CD4-positive, alpha-beta T cell treated with Interleukin-15 for 1 hour (primary cell): ENCODE results near the gene ACBD6.
A peak's percentile ranks its signal among the peaks of the same experiment; 100 is the strongest.

ENCODE experiments used
- DNase-seq: peaks from one replicate; pipeline ENCODE4 v3.0.0-alpha.2; 2020

Gene ACBD6

DNA sequence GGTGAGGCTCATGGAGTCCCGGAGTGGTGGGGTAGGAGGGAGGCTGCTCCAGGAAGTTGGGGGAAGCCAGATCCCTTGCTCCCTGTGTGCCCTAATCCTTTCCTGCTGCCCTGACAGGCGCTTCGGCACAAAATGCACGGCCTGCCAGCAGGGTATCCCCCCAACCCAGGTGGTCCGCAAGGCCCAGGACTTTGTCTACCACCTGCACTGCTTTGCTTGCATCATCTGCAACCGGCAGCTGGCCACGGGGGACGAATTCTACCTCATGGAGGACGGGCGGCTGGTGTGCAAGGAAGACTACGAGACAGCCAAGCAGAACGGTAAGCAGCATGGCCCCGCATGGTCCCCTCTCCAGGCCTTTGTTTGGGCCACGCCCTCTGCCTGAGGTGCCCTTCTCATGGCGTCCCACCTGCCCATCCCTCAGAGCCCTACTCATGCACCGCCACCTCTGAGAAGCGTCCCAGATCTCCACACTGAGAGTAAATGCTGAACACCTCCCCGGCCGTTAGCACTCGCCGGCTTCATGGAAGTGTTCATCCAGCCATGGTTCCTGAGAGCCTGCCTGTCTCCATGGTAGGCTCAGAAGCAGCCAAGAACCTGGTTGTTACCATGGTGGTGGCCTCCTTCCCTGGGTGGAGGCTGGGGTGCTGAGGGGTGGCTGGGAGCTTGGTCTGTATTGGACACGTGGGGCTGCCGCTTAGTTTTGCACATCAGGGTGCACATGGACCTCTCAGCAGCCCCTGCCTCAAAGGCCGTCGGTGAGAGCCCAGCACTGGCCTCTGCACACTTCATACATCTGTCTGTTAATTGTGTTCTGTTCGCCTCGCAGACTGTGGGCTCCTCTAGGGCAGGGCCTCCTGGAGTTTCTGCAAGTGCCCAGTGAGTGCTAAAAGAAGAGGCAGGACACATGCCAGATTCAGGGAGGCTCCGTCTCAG lies 235.8 kb downstream of the ACBD6 start:
- DNase-seq, result no peak

DNA sequence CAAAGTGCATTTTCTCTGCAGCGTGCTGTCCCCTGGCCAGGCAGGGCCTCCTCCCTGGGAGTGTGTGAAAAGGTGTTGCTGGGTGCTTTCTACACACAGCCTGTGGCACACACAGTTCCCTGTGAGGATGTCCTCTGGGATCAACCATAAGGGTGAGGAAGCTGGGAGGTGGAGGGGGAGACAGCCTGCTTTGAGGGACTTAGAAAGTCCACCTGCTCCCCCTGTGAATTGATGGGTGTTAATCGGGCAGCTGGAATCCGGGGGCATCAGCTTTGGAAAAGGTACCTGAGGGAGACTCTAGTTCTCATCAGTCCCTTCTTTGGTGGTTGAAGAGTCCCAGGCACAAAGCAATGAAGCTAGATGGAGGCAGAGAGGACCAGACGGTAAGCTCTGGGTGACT lies 236.5 kb downstream of the ACBD6 start:
- no peak for DNase-seq

DNA sequence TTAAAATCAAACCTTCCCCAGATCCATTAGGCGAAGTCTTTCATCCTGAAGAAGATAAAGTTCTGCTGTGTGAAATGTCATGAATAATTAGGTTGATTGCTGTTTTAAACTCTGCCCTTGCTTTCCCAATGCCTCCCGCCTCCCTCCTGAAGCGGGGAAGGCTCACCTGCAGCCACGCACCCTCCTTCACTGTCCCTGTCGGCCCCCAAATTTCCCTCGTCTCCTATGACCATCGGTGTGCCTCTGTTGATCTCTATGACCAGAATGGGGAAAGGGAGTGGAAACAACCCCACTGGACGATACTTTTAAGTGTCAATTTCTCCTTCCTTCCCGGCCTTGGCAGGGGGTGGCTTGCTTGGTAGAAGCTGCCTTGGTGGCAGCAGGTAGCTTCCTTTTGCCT lies 237.2 kb downstream of the ACBD6 start:
- DNase-seq, result no peak

DNA sequence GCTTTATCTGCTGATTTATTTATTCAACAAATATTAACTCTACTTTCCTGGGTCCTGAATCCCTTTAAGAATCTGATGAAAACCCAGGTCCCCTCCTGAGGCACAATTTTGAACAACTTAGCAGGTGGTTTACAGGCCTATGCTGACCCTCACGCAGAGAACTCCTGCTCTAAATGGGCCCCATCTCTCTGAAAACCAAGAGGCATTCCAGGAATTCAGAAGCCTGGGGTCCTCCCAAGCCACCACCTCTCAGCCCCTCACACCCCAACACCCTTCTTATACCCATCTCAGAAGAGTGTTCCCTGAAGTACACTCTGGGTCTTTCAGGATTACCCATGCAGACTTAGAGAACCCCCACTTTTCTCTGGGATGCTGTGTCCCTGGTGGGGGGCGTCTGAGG lies 237.8 kb downstream of the ACBD6 start:
- no peak for DNase-seq

DNA sequence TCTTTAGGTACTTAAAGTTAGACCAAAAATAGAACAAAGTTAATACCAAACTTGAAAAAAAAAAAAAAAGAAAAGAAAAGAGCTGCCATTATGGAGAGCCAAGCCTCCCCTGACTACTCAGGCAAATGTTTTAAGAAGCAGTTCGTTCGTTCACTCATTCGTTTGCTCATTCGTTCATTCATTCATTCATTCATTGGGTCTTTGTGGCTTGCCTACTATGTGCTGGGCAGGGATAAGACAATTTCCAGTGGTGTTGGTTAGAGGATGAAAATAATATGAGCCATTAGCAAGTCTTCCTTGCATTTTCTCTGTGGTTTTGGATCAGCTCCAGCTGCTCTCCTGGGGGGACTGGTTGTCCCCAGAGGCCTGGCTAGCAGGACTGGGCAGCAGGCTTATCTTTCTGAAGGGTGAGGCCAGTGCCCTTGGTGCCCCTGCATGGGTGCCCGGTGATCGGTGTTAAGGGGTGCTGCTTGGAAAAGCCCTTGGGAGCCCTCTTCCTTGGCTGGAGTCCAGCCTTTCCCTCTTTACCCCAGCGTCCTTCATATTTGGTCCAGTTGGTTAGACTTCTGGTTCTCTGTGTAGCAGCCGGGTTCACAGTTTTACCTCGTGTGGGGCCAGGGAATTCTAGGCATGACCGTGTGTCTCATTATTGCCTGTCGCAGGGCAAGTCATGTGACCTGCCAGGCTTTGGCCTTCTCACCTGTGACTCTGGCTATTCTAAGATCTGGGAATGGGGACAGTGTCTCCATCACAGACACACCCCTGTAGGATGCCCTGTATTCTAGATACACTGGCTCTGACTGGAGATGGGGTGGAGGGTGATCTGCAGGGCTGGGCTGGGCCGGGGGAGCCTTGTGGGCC lies 239.5 kb downstream of the ACBD6 start:
- DNase-seq, result no peak

DNA sequence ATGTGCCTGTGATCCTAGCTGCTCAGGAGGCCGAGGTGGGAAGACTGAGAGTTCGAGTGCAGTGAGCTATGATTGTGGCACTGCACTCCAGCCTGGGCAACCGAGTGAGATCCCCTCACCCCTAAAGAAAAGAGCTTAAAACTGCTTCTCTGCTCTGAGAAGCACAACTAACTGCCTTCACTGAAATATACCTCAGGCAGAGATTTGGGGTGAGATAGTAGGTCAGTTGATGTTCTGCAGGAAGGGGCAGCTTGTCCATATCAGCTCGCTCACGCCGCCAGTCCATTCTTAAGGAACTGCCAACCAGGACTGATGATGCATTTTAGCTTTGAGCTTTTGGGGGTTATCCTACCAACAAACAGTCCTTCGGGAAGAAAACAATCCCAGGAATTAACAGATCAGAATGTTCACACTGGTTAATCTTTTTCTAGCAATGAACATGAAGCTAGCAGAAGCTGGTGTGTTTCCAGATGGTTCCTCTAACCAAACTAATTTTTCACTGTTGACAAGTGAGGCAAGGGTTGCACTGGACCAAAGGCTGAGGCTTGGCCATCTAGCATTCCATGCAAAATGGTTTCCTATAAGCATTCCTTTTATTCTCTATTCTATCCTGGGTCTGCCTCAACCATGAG lies 240.7 kb downstream of the ACBD6 start:
- no peak for DNase-seq

DNA sequence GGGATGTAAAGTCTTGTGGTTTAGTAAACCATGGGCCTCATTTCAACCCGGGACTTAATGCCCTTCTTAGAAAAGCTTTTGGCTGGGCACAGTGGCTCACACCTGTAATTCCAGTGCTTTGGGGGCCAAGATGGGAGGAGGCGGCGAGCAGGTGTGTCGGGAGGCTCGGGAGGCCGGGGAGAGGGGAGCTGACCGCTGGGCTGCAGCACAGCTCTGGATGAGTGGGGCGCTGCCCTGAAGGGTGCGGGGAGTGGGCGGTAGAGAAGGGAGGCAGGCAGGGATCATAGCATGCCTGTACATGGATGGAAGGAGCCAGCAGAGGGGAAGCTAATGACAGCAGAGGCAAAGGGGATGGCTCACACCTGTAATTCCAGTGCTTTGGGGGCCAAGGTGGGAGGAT lies 241.3 kb downstream of the ACBD6 start:
- no peak for DNase-seq

DNA sequence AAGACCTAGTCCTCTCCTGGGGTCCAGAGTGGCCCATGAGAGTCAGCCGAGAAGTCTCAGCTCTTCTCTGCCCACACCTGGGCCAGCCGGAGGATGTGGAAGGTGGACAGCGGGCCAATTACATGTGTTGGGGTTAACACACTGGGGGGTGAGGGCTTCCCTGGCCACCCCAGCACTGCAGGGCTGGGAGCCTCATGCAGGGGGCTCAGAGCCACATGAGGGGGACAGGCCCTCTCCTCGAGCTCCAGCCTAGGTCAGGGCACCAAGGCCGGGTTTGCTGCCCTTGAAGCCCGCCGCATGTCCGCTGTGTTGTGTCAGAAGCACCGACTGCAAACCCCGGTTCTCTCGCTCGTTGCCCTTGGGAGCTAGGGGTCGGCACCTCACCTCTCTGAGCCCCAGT lies 241.8 kb downstream of the ACBD6 start:
- DNase-seq, result no peak

DNA sequence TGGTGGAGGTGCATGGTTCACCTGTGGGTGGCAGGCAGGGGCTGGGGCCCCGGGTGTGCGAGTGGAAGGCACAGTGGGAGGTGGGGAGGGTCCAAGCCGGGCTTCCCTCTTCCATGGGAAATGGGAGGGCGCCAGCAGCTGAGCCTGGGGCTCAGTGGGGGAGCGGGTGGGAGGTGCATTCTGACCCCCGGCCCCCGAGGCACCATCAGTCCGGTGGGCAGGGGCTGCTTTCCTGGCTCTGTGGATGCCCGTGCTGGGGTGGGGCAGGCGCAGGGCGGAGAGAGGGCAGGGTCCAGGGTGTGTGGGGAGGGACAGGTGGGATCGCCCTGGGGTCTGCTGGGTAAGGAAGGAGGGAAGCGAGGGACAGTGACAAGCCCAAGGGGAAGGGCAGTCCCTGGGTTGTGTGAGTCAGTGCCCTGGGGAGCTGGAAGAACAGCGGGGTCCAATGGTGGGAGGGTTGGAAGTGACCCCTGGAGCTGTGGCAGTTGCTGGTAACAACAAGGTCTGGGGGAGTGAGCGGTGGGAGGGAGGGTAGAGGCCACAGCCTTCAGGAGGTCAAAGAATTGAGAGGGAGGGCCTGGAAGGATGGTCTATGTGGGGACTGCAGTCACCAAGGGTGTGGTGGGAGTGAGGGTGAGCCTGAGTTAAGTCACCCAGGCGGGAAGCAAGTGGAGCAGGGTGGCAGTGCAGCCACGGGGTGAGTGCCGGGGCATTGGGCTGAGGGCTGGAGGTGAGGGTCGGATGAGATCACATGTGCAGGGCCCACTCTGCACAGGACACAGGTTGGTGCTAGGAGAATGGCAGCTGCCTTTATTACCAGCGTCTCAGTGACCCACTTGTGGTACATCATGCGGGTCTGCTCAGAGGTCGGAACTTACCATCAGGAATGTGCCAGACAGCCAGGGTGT lies 242.7 kb downstream of the ACBD6 start:
- DNase-seq, result no peak

DNA sequence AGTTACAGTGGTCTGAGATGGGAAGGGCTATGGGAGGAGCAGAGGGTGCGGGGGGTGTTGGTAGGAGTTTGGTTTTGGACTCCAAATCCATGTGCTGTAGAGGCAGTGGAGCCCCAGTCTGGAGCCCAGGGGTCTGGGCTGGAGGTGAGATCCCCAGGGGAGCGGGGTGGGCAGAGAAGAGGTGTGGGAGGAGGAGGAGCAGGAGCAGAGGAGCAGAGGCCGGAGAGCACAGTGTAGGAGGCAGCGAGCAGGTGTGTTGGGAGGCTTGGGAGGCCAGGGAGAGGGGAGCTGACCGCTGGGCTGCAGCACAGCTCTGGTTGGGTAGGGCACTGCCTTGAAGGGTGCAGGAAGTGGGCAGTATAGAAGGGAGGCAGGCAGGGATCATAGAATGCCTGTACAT lies 243.4 kb downstream of the ACBD6 start:
- DNase-seq, result no peak

DNA sequence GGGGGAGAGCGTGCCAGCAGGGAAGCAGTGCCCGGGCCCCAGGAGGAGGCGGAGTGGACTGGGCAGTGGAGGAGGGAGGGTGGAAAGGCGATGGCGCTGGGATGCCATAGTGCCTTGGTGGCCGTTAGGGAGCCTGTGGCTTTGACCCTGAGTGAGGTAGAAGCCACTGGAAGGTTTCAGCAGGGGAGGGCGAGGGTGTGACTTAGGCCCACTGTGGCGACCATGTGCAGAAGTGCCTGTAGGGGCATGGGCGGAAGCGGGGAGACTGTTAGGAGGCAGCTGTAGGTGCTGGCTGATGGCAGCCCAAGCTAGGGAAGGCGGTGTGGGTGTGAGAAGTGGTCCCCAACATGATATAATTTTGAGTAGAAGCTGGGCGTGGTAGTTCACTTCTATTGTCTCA lies 244.1 kb downstream of the ACBD6 start:
- no peak for DNase-seq

DNA sequence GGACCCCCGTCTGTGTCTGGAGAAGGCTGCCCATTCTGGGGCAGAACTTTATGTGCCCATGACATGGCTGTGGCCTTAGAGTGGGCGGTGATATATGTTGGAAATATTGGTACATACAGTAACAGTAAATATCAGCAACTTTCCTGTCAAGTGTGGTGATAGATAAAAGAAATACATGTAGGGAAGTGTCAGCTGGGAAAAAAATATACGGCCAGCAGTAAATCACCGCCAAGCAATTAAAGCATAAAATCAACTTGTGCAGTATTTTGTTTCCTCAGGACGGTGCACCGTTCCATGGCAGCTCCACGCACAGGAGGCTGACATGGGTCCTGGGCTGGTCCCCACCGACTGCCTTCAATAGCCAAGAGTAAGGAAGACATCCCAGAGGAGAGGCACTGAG lies 244.9 kb downstream of the ACBD6 start:
- DNase-seq, result no peak

DNA sequence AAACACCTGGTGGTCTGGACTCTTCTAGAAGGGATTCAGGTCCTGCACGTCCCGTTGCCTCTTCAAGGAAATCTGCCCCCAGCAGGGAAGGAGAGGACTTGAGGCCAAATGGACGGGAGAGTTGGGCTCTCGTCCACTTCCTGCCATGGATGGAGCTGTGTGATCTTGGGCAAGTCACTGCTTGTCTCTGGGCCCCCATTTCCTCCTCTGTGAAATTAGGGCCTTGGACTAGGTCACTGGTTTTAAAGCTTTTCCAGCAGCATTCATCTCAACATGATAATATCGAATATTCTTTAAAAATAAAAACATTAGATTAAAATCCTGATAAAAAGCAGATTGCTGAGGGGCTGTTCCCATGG lies 245.4 kb downstream of the ACBD6 start:
- DNase-seq, result no peak

DNA sequence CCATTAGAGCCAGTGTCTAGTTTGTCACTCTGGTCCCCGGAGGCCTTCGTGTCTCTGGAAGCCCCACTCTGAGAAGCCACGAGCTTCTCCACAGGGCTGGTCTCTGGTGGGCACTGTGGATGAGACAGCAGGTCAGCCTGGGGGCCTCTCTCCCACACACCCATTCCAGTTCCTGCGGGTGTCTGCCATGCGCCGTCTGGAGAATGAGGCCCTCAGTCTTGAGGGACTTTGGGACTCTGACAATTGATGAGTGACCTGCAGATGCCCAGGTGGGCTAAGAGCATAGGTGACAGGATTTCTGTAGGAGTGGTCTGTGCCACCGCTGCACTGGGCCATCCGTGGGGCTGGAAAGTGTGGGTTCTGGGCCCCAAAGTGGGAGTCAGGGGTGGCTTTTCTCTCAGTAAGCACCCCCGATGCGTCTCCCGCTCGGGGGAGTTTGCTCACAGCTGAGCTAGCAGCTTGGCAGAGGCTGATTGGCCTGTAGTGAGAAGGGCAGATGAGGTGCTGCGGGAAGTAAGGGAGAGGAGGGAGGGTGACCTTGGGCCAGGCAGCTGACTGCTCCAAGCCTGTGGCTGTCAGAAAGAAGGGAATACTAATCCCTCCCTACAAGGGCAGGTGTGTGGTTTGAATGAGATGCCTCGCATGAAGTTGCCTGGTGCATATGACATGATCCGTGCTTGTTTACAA lies 245.9 kb downstream of the ACBD6 start:
- no peak for DNase-seq

DNA sequence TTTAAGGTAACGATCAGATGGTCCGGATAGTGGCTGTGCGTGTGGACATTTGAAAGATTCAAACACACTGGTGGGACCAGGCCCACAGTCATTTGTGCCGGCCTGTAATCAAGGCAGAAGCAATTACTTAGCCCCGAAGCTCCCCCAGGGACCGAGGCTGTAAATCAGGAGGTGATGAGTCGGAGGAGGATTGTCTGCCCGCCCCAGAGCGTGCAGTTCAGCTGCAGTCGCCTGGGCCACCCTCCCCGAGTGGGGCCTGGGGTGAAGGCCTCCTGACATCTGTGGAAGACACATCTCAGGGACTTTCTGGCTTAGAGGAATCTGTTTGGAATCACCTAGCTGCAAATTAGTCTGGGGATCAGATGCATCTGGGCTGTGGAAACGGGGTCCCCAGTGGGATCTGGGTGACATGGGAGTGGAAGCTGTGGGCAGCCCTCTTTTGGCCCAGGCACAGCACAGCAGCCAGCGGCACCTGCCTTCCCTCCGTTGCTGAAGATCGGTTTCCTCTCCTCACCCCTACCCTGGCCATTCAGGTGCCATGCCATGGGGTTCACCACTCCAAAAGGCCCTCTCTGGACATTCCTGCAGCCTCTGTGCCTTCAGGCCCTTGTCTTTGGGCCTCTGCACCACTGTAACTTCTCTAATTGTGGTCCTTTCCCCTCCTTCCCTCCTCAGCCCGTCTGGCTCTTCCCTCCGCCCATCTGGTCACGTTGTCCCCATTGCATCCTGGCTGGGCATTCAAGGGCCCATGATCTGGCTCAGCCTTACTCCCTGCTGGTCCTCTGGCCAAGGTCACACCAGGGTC lies 246.6 kb downstream of the ACBD6 start:
- no peak for DNase-seq

DNA sequence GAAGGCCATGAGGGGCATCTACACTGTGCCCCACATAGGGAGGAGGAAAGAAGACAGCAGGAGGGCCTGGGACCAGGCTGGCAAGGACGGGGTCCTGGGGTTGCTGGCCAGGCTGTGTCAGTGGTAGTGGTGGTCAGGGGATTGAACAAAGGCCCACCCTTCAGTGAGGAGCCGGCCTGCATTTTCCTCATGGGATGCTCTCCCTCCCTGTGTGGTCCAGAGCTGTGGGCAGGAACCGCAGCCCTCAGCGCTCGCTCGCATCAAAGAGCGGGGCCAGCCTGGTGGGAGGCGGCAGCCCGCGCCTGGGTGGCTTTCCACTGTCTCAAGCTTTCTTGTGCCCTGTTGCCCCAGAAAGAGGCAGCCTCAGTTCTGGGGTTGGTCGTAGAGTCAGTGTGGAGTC lies 247.5 kb downstream of the ACBD6 start:
- no peak for DNase-seq

DNA sequence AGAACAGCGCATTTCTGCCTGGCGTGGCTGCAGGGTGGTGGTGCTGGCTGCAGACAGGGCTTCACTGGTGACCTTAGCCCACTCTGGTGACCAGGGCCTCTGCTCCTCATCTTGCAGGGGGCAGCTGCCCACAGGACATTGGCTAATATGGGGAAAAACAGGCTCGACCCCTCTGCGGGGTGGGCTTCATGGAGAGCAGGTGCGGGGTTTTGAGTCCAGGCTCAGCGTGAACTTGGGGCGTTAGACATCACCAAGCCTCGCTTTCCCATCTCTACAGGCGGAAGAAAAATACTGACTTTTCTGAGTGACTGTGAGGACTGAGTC lies 247.9 kb downstream of the ACBD6 start:
- no peak for DNase-seq

DNA sequence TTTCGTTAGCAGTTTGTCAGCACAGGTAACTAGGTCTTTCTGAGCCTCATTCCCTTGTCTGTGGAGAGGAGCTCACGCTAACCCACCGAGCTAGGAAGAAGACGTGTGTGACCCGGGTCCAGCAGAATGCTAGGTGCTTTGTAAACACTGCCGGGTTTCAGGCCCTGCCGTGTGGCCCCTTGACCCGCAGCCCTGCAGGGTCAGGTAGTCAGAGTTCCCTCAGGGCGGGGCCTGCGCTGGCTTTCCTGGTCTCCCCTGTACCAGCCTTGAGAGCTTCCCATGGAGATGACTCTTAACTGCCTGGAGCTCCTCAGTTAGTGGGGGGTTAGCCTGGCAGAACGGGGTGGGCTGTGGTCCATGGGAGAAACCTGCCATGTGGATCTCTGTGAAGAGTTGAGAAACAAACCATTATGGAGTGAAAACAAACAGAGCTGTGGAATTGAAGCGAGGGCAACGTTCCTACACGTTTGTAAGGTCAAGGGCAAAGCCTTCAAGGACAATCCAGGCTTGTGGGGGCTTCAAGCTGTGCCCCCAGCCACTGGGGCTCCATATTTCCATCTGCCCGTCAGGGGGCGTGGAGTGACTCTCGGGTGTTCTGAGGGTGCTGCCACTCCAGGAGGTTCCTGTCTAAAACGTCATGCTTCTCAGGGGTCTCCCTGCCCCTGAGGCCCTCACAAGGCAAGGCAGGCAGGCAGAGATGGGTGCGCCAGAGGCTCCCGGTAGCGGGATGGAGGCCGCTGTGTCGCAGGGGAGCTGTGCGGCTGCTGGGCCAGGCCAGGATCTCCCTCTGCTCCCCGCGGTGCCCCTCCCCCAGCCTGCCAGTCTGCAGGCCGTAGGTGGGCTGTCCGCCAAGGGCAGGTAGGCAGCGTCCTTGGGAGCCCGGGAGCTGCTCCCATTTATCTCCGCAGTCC lies 248.5 kb downstream of the ACBD6 start:
- DNase-seq, result no peak

DNA sequence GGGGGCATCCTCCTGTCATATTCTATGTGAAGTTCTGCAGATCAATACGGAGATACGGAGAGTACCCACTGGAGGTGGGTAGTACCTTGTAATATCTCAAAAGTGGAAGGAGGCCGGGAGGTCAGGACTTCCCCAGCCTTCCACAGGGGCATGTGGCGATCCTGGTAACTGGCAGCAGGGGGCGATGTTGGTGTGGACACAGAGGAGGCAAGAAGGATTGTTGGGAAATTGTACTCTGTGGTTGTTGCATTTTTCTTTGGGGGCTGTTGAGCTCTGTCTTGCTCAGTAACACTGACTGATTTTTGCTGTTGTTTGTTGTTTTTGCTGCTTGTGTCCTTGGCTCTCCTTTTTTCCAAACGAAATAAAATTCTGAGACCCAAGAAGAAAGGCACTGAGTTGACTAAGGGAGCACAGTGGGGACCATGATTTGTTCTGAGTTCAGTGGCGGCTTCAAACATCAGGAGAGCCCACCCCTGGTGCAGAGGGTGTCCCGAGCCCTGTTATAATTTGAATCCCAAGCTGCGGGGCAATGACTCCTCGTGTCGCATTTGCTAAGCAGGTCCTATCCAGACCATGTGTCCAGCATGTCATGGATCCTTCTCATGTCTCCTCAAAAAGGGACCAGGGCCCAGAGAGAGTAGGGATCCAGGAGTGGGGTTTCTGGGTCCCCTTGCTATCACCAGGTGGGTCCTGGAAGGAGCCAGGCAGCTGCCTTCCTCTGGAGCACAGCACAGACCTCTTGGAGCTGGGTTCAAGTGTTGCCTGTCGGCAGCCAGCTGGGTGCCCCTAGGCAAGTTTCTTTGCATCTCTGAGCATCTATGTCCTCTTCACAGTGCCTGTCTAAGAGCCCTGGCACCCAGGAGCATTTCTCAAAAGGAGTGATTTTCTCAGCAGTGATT lies 249.5 kb downstream of the ACBD6 start:
- DNase-seq, result peak; percentile 70
